GM19023 (cell line): Measurements from ENCODE around the gene TOX2.

Experiments
- ATAC-seq: cut with Tn5 transposase; IDR thresholded peaks from one replicate; pipeline ENCODE4 v1.9.1; 2021; ENCODE audit warnings: mild to moderate bottlenecking, moderate library complexity; ENCODE audit not compliant: unreplicated experiment

TOX2 gene

DNA sequence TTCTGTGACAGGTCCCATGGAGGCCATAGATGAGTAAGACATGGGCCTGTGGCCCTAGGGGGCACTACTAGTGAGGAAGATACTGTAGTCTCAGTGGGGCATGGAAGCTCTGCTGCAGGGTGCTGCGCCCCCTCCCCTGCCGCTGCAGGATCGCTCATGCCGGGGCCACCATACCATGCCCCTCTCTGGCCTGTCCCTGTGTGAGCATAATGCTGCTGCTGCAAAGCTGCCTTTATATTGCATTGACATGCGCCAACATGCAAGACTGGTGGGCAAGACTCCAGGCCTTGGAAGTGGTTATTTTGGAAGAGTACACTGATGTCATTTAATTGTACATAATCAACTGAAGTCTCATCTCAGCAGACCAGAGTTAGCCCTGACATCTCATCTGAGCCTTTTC is 60.0 kb downstream of the TOX2 start:
- ATAC-seq = no peak

- ATAC-seq = no peak
Observed at GRCh38 chr20:43975096-43975768, 60.6 kb downstream of the TOX2 start.

DNA sequence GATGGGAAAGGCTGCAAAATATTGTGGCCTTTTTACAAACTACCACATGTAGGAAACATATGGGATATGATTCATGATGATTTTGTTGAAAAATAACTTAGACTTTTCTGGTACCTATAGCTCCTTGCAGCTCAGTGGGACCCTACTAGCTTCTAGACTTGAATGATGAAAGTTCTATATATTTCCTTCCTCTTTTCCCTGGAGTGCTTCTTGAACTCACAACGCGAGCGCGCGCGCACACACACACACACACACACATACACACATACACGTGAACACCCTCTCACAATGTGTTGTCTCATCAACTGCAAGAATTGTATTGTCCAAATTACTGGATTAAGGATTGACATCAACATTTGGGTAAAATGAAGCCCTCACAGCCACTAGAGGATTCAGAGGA is 61.9 kb downstream of the TOX2 start:
- no peak for ATAC-seq

GRCh38 chr20:43977252-43977651 is 62.6 kb downstream of the TOX2 start:
- no peak for ATAC-seq

- no peak for ATAC-seq
Observed at GRCh38 chr20:43977962-43978361, 63.3 kb downstream of the TOX2 start.

GRCh38 chr20:43979576-43980105 is 65.0 kb downstream of the TOX2 start:
- ATAC-seq = no peak

DNA sequence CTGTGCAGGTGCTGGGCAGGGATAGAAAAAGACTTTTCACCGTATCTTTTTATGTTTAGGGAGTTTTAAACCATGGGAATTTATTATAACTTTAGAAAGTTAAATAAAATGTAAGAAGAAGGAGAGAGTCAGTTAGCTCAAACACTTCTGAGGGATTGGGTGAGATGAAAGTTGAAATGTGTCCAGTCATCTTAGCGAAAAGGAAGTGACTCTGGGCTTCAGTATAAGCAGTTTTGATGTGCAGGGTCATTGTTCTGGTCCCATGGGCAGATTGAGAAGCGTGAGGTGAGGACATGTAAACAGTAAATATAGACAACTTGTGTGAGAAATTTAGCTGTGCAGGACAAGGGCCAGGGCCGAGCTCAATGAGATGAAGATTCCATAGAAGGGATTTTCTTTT is 66.9 kb downstream of the TOX2 start:
- no peak for ATAC-seq

GRCh38 chr20:43982016-43982415 is 67.4 kb downstream of the TOX2 start:
- no peak for ATAC-seq

DNA sequence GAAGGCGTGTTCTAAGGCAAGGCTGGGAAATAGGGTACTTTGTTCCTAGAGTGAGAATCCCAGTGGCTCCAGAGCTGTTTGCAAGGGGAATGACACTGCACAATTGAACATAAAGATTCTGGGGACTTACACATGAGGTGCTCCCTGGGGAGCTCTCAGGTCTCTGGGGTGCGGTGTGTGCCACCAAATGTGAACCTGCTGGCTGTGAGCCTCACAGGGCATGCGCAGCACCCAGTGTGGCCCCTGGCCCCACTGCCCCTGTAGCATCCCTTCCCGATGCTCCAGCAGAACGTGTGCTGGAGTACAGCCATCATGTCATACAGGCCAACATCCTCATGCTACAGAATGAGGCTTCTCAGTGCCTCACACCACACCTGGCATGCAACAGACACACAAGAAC is 68.2 kb downstream of the TOX2 start:
- ATAC-seq = no peak

DNA sequence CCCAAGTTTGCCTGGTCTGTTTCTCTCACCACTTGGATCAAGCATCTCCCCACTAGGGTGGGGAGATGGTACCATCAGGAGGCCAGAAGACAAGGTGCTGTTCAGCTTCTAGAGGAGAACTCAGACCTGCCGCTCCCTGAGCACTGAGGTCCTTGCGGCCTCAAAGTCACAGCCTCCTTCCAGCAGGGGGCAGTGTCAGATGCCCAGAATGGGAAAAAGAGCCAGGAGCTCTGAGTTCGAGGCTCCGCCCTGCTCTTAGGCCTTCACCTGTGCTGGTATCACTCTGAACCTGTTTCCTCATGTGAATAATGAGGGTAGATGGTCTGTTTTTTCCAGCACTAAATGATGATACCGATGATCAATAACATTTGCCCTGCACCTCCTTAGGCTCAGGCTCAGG is 68.7 kb downstream of the TOX2 start:
- ATAC-seq = no peak

DNA sequence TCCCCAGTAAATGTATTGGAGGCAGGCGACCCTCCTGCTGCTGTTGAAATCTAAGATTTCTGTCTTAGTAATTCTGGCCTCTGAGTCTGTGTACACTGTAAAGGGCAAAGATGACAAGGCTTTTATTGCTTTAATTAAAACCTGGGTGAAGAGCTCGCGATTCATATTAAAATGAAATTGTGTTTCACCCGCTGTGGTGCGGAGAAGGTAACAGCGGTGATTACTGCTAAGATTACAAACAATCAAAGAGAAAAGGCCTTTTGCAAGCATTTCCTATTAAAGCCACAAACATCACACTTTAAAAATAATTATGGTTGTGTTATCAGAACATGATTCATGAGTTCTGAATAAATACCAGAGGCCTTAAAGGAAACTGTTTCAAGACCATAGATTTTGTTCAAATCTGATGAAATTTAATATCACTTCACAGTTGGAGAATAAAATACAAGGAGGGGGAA is 69.3 kb downstream of the TOX2 start:
- no peak for ATAC-seq

DNA sequence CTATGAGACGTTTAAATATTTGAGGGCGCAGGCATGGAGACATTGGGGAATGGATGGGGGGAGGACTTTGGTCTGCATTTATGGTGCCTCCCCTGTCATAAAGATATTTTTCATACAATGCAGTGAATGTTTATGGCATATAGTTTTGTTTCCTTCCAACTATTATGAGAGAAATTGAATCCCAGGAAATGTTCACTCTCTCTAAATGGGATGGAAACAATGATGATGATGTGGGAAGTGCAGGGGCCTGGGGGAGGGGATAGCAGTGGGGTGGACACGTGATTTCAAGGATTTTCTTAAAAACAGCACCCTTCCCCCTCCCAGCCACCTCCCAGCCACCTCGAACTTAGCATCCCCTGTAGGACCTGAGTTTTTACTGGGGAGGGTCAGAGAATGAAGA is 69.9 kb downstream of the TOX2 start:
- no peak for ATAC-seq

GRCh38 chr20:43985121-43985520 is 70.5 kb downstream of the TOX2 start:
- ATAC-seq = no peak

DNA sequence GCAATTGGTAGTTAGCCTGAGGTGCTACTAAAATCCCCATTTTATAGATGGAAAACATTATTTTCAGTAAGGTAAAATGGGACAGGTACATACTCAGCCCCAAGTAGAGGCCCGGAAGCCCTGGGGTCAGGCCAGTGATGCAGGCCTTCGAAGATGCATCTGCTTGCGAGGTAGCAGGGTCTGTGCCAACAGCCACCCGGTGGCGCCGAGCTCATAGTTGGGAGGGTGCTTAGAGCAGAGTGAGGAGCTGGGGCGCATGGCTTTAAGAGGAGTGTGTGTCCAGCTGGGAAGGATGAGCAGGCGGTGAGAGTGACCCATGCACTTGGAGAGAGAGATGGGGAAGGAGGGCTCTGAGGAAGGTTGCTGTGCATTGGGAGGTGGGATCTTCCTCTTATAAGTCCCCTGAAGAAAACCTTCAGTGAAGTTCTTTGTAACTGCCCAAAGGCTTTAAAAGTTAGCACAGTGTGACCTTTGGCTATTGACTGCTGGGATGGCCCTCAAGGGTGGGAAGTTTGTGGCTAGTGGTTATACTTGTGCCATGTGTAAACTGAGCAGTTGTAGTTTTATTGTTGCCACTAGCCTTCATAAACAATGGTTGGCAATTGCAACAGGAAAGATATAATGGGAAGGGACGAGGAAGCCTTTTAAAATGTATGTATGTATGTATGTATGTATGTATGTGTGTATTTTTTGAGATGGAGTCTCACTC is 71.1 kb downstream of the TOX2 start:
- ATAC-seq = no peak

DNA sequence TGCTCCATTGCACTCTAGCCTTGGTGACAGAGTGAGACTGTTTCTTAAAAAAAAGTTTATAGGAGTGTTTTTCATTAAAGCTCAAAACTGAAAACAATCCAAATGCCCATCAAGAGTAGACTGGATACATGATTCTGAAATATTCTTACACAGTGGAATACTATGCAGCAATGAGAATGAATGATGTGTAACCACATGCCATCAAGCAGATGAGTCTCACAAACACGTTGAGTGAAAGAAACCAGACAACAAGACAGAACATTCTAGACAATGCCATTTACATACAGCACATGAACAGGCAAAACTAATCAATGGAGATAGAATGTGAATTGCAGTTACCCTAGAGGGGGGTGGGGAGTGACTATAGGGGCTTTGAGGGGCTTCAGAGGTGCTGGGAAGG is 72.4 kb downstream of the TOX2 start:
- ATAC-seq = no peak

- no peak for ATAC-seq
Observed at GRCh38 chr20:43987531-43987930, 72.9 kb downstream of the TOX2 start.

DNA sequence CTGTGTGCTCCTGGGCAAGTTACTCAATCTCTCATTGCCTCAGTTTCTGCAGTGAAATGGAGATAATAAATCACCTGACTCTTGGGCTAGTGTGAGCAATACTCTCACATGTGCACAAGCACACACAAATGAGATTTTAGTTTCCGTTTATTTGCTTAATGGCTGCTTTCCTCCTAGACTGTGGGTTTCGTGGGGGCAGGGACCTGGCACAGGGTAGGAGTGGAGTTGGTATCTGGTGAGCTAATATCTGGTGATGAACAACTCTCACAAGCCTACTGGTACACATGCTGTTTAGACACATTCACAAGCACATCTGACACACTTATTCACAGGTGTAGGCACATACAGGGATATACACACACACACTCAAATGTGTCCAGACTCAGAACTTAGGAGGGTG is 73.8 kb downstream of the TOX2 start:
- ATAC-seq = no peak

- no peak for ATAC-seq
Observed at GRCh38 chr20:43988867-43989266, 74.2 kb downstream of the TOX2 start.

DNA sequence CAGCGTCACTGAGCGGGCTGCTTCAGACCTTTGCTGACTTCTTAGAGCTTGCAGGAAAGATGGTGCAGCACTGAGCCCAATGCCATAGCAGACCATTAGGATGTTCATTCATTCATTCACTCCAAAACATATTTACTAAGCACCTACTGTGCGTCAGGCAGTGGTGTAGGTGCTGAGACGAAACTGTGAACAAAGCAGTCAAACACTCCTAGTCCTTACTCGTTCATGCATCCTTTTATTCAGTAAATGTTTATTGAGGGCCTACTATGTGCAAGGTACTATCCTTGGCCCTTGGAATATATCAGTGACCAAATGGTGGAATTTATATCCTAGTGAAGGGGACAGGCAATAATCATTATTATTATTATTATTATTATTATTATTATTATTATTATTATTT is 76.6 kb downstream of the TOX2 start:
- no peak for ATAC-seq

DNA sequence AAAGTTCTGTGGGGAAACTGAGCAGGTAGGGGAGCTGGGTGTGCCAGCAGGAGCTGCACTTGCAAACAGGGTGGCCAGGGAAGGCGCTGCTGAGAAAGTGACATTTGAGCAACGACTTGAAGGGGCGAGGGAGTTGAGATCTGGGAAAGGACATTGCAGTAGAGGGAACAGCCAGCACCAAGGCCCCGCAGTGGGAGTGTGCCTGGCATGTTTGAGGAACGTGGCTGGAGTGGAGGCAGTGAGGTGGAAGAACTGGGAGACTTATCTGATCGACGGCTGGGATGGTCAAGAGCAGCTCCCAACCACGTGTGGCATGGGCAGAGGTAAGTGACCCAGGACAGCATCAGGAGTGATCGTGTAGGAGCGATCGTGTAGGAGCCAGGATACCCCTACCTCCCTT is 77.3 kb downstream of the TOX2 start:
- no peak for ATAC-seq

- ATAC-seq = no peak
Observed at GRCh38 chr20:43992885-43993284, 78.2 kb downstream of the TOX2 start.

- no peak for ATAC-seq
Observed at GRCh38 chr20:43993560-43993959, 78.9 kb downstream of the TOX2 start.
